Measurements from ENCODE around the gene ATR. TPM values are rescaled to one million over a fixed set of nuclear protein-coding genes. Genes with fewer than 3 reads are reported as not detected.
"Not testable (repeated sequence)": the region's sequence is repeated elsewhere in the genome, so short reads cannot be mapped to it uniquely, and the experiment has no call there.

The ATR gene
- total RNA-seq, result 16.7 and 20.6 TPM in 2 replicates

- DNase-seq (ENCODE audit: low read depth in 2 of 2), result peak; percentile 70 to 95
These were observed at the start of gene ATR for GRCh38 chr3:142578329-142579223. Gene ATR (minus strand): TSS chr3:142578733. CDS start chr3:142578704, 29 bp downstream.

- no peak for DNase-seq (ENCODE audit: low read depth in 2 of 2)
These were observed 48.4 kb upstream of the ATR start for GRCh38 chr3:142626971-142627370.

- no peak for DNase-seq (ENCODE audit: low read depth in 2 of 2)
These were observed 46.6 kb upstream of the ATR start for GRCh38 chr3:142625153-142625440.

- no peak for DNase-seq (ENCODE audit: low read depth in 2 of 2)
These were observed 46.0 kb upstream of the ATR start for GRCh38 chr3:142624341-142625152.

- no peak for DNase-seq (ENCODE audit: low read depth in 2 of 2)
These were observed 44.7 kb upstream of the ATR start for GRCh38 chr3:142623194-142623593.

- DNase-seq (ENCODE audit: low read depth in 2 of 2), result no peak
These were observed 43.9 kb upstream of the ATR start for GRCh38 chr3:142622405-142622804.

- DNase-seq (ENCODE audit: low read depth in 2 of 2), result peak in 1 of 2 donors; percentile 60
These were observed 40.5 kb upstream of the ATR start for GRCh38 chr3:142618917-142619461.

GRCh38 chr3:142615171-142615570, 36.6 kb upstream of the ATR start:
- DNase-seq (ENCODE audit: low read depth in 2 of 2), result no peak

GRCh38 chr3:142614059-142614626, 35.6 kb upstream of the ATR start:
- no peak for DNase-seq (ENCODE audit: low read depth in 2 of 2)

GRCh38 chr3:142613491-142613890, 35.0 kb upstream of the ATR start:
- DNase-seq (ENCODE audit: low read depth in 2 of 2), result no peak

- DNase-seq (ENCODE audit: low read depth in 2 of 2), result no peak
These were observed 32.7 kb upstream of the ATR start for GRCh38 chr3:142611206-142611605.

GRCh38 chr3:142609136-142609535, 30.6 kb upstream of the ATR start:
- no peak for DNase-seq (ENCODE audit: low read depth in 2 of 2)

GRCh38 chr3:142608631-142609030, 30.1 kb upstream of the ATR start:
- DNase-seq (ENCODE audit: low read depth in 2 of 2), result no peak

GRCh38 chr3:142604940-142605339, 26.4 kb upstream of the ATR start:
- DNase-seq (ENCODE audit: low read depth in 2 of 2), result no peak

- not testable (repeated sequence) for DNase-seq (ENCODE audit: low read depth in 2 of 2)
These were observed 24.8 kb upstream of the ATR start for GRCh38 chr3:142603386-142603705.

- DNase-seq (ENCODE audit: low read depth in 2 of 2), result no peak
These were observed 24.3 kb upstream of the ATR start for GRCh38 chr3:142602619-142603385.

- no peak for DNase-seq (ENCODE audit: low read depth in 2 of 2)
These were observed 23.2 kb upstream of the ATR start for GRCh38 chr3:142601713-142602112.

GRCh38 chr3:142597906-142598305, 19.4 kb upstream of the ATR start:
- no peak for DNase-seq (ENCODE audit: low read depth in 2 of 2)

- DNase-seq (ENCODE audit: low read depth in 2 of 2), result no peak
These were observed 18.2 kb upstream of the ATR start for GRCh38 chr3:142596726-142597088.

GRCh38 chr3:142595951-142596725, 17.6 kb upstream of the ATR start, which contains the start of gene PLS1:
Gene PLS1 (plus strand): TSS chr3:142596393. CDS start chr3:142664238, 67,845 bp downstream.
- peak; percentile 61 to 75 for DNase-seq (ENCODE audit: low read depth in 2 of 2)

- DNase-seq (ENCODE audit: low read depth in 2 of 2), result peak in 1 of 2 donors; percentile 55
These were observed 17.0 kb upstream of the ATR start for GRCh38 chr3:142595581-142595950.

All from dermis microvascular lymphatic vessel endothelial cell (primary cell).